RPMI8226 (cell line): Measurements from ENCODE around the gene TTC9.
"Not testable (repeated sequence)": the region's sequence is repeated elsewhere in the genome, so short reads cannot be mapped to it uniquely, and the experiment has no call there.

Source experiments
- DNase-seq: peaks from one replicate; pipeline ENCODE4 v3.0.0-alpha.2; 2015

Gene TTC9

DNA sequence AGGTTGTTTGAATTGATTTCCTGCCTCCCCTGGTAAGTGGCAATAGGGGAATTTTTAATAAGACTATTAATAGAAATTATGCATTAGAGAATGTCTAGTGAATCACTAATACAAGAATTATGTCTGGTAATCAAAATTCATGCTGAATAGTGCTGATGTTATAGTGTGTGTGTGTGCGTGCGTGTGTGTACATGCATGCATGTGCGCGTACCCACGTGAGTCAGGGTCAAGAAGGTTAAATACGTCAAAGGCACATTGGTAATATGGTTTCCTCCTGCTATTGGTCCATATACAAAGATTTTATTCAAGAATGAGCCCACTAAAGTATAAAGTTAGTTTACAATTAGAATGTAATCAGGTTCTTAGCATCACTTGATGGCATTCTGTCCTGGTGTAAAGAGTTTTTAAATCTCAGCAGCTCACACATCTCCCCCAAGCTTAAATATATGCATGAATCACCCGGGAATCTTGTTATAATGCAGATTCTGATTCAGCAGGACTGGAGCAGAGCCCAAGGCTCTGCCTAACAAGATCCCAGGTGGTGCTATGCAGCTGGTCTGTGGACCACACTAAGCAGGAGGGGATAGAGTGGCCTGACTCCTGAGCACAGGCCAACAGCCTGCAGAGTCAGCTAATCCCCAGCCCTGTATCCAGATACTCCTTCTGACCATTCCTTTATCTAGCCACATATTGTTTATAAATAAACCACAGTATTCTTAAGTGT lies 43.9 kb downstream of the TTC9 start:
- no peak for DNase-seq

GRCh38 chr14:70692210-70692609 lies 50.5 kb downstream of the TTC9 start:
- DNase-seq = peak; percentile 87

DNA sequence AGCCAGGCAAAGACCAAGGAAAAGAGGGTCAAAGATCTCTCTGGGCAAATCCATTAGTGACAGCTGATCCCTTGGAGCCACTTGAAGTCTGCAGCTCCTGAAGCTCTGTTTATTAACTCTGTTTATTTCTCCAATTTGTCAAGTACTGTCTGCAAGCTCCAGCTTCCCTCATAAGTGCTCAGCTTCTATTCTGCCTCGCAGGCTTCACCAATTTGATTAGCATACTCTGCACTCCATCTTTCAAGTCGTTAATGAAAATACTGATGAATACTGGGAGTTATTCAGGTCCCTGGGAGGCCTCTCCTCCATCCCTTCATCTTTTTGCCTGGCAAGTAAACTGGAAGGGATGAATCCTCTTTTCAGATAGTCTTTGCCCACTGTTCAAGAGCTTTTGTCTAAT lies 54.3 kb downstream of the TTC9 start:
- DNase-seq = no peak

DNA sequence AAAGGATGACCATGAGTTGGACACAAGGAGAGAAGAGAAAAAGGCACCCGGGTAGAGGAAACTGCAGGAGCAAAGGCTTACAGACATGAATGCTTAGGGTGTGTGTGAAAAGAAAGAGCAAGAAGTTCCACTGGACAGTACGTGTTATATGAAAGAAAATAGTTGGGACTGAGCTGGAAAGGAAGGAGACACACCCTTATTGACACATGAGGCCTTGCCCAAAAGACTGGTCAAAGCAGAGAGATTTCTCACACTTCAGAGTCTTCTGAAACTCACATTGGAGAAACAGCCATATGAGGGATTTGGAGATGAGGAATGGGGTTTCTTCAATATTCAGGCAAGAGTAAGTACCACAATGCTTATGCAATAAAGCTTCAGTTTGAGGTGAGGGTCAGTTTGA lies 56.0 kb downstream of the TTC9 start:
- DNase-seq = no peak

DNA sequence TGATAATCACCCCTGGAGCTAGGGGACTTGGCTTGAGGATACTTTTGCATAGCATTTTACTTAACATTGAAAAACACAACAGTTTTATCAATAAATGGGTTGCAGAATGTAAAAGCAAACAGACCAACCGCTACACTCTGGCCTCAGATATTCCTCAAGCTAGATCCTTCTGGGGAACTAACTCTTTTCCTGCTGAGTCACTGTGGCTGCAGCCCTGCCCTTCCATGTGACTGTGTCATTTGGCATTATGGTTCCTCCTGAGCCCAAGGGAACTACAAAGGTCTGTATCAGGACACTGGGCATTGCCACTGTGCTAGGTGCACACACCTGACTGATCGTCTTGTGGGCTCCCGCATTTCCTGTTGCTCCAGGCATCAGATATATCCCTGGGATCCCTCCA lies 56.6 kb downstream of the TTC9 start:
- DNase-seq = no peak

DNA sequence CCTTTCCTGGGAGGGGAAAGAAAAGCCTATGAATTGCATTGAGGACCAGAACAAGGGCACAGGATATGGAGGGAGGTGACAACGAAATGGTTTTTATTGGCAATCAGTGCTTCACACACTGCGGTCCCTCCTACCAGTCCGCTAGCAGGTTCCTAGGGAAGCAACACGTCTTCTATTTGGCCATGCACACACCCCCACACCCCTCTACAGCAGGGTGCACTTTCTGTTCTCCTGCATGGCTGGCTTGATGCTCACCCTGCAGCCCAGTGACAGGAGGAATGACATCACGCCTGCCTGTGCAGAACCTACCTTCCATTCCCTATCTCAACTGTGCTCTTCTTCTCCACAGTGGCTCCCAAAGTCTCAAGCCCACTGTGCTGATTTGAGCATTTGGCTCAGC lies 57.9 kb downstream of the TTC9 start:
- DNase-seq = no peak

- no peak for DNase-seq
Observed at GRCh38 chr14:70700955-70701585, 59.4 kb downstream of the TTC9 start.

GRCh38 chr14:70701610-70702009 lies 59.9 kb downstream of the TTC9 start:
- DNase-seq = no peak

DNA sequence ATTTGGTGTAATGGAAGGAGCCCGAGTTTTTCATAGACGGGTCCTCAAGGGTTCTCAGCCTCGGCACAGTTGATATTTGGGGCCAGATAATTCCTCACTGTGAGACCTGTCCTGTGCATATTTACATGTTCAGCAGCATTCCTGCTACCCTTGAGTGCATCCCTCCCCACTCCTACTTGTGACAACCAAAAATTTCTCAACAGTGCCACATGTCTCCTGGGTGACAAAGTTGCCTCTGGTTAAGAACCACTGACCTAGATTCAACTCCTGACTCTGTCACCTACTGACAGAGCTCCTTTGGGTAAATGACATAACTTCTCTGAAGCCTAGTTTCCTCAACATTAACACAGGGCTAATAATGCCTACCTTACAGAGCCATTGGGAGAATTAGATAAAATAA lies 60.4 kb downstream of the TTC9 start:
- DNase-seq = no peak

DNA sequence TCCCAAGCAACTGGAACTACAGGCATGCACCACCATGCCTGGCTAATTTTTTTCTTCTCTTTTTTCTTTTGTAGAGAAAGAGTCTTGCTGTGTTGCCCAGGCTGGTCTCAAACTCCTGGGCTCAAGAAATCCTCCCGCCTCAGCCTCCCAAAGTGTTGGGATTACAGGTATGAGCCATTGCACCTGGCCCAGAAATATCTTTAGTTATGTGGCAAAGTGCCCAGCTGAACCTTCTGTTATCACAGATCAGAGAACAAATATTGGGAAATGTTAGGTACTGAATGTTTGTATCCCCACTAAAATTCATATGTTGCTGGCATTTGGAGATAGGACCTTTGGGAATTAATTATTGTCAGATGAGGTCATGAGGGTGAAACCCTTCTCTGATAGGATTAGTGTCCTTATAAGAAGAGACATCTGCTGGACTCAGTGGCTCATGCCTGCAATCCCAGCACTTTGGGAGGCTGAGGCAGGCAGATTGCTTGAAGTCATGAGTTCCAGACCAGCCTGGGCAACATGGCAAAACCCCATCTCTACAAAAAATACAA lies 62.0 kb downstream of the TTC9 start:
- not testable (repeated sequence) for DNase-seq

DNA sequence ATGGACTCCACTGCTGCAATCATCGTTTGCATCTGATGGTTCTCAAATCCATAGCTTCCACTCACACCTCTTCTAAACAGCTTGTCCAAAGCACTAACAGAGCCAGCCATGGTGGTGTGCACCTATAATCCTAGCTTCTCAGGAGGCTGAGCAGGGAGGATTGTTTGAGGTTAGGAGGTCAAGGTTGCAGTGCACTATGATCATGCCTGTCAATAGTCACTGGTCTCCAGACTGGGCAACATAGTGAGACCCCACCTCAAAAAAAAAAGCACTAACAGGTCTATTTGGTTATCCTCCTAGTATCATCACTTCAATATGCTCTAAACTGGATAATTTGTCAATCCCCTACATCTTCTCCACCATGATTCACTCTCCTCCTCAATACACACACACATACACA lies 63.2 kb downstream of the TTC9 start:
- DNase-seq = no peak

- DNase-seq = no peak
Observed at GRCh38 chr14:70706177-70706576, 64.5 kb downstream of the TTC9 start.

DNA sequence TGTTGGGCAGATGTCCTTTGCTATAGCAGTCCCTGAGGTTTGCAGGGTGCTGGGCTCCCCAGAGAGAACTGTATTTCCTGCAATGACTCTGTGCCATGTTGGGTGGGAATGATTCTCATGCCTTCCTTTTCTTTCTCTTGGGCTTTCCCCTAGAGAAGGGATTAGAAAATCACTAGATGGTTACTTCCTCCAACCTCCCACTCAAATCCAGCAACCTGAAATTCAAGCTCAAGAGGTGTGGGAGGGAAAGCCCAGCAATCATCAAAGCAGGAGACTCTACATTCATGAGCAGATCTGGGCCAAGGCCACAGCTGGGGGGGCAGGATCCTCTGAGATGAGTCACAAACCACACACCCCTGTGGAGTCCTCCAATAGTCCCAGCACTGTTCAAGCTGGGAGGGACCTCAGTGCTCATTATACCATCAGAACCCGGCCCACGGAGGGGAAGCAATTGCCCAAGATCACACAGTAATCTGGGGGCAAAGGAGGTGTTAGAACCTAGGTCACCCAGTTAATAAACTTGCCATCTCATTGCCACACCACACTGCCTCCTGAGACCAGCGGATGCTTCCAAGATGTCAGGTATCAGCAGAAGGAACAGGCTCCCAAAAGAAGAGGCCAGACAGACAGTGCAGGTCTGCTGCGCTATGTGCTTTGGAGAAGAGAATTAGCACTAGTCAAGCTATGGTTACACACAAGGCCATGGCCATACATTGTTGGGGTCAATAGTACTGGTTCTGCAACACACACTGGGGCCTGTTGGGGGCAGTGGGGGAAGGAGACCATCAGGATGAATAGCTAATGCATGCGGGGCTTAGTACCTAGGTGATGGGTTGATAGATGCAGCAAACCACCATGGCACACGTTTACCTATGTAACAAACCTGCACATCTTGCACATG lies 65.7 kb downstream of the TTC9 start:
- no peak for DNase-seq

DNA sequence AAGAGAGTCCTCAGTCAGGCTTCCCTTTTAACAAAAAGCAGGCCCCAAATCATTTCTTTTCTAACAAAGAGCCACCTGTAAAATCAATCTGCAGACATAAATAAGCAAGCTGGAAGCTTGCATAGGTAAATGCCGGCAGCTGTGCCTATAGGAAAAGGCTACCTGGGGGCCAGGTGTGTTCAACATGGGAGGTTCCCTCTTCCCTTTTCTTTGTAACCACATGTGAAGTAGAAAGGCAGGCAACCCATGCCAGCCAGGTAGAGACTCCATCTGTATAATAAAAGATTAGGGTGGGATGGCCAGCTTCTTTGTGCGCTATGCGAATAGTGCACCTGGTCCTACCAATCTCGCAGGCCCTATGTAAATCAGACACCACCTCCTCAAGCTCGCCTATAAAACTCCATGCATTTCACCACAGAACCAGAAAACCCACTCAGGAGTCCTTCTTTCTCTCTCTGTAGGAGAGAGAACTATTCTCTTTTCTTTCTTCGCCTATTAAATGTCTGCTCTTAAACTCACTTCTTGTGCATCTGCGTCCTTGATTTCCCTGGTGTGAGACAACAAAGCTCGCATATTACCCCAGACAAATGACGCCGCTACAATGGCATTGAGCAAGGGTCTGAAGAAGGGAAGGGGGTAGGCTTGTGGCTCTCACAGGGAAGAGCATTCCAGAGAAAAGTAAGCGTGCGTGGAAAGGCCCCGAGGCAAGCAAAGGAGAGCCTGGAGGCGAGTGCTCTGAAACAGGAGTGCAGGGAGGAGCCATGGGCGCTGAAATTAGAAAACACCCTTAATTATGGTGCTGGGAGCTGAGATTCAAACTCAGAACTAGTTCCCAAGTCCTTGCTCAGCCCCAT lies 67.2 kb downstream of the TTC9 start:
- DNase-seq = no peak

- DNase-seq = no peak
Observed at GRCh38 chr14:70709726-70710382, 68.1 kb downstream of the TTC9 start.

GRCh38 chr14:70711451-70711850 lies 69.7 kb downstream of the TTC9 start:
- no peak for DNase-seq

GRCh38 chr14:70713096-70713495 lies 71.4 kb downstream of the TTC9 start:
- DNase-seq = no peak

DNA sequence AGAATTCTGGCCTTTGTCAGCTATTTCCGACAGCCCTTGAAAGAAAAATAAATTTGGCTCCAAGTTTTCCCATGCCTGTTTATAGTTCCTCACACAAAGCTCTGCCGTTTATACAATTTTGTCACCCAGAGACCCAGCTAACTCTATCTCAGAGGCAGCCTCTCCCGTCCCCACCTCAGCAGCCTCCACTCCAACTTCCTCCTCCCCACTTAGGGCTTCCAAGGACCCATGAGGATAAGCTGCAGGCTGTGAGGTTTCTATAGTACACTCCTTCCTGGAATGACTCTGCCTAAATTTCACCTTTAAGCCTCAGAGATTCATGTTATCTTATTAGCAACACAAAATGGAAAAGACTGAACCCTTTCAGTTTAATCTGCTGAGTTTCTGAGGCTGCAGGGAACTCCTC lies 71.8 kb downstream of the TTC9 start:
- DNase-seq = no peak

GRCh38 chr14:70714055-70714550 lies 72.4 kb downstream of the TTC9 start:
- peak; percentile 43 for DNase-seq

- no peak for DNase-seq
Observed at GRCh38 chr14:70716483-70716882, 74.8 kb downstream of the TTC9 start.

- DNase-seq = no peak
Observed at GRCh38 chr14:70716958-70717357, 75.2 kb downstream of the TTC9 start.
